ENCODE data around the gene S100B. TPM values are rescaled to one million over a fixed set of nuclear protein-coding genes. Genes with fewer than 3 reads are reported as not detected.
"Not testable (repeated sequence)": the region's sequence is repeated elsewhere in the genome, so short reads cannot be mapped to it uniquely, and the experiment has no call there.

Gene S100B
- total RNA-seq, 1 experiment from 2014 or later, result not detected

- in situ Hi-C loops (cut with HindIII; ENCODE audit: low sequenced_read_pairs), result no loop called here
- DNase-seq (ENCODE audit: low spot score), result no peak
Observed at GRCh38 chr21:46633566-46633965, 28.7 kb upstream of the S100B start.

GRCh38 chr21:46630915-46631314 lies 26.0 kb upstream of the S100B start:
- in situ Hi-C loops (cut with HindIII; ENCODE audit: low sequenced_read_pairs); DNase-seq (ENCODE audit: low spot score): not testable (repeated sequence)

DNA sequence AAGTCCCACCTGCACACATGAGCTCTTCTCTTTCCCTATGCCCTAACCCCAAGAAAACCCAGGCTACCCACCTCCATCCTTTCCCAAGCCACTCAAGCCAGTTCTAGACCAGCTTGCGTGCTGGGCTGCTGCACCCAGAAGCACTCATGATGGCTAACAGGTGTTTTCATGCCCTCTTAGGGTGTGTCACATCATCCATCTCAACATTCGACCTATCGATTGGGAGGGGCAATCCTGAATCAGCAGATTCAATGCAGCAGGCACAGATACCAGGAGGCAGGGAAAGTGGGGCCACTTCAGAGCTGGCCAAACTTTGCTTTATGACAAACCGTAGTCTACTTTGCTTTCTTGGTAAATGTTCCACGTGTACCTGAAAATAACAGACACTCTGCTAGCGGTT lies 24.0 kb upstream of the S100B start:
- no peak for DNase-seq (ENCODE audit: low spot score)
- in situ Hi-C loops (cut with HindIII; ENCODE audit: low sequenced_read_pairs), result no loop called here

- DNase-seq (ENCODE audit: low spot score), result no peak
- in situ Hi-C loops (cut with HindIII; ENCODE audit: low sequenced_read_pairs), result no loop called here
Observed at GRCh38 chr21:46627726-46628125, 22.8 kb upstream of the S100B start.

DNA sequence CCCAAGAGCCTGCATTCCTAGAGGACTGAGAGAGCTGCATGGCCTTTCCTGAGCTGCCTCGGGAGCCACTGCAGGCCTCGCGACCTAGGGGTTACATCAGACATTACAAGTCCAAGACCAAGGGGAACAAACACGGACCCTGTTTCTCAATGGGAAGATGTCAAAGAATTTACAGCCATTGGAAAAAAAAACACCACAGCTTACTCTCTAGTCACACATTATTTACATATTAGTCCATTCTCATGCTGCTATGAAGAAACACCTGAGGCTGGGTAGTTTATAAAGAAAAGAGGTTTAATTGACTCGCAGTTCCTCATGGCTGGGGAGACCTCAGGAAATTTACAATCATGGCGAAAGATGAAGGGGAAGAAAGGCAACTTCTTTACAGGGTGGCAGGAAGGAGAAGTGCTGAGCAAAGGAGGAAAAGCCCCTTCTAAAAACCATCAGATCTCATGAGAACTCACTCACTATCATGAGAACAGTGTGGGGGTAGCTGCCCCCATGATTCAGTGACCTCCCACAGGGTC lies 22.2 kb upstream of the S100B start:
- no peak for DNase-seq (ENCODE audit: low spot score)
- in situ Hi-C loops (cut with HindIII; ENCODE audit: low sequenced_read_pairs), result no loop called here

GRCh38 chr21:46626536-46626935 lies 21.7 kb upstream of the S100B start:
- in situ Hi-C loops (cut with HindIII; ENCODE audit: low sequenced_read_pairs), result no loop called here
- DNase-seq (ENCODE audit: low spot score), result no peak

DNA sequence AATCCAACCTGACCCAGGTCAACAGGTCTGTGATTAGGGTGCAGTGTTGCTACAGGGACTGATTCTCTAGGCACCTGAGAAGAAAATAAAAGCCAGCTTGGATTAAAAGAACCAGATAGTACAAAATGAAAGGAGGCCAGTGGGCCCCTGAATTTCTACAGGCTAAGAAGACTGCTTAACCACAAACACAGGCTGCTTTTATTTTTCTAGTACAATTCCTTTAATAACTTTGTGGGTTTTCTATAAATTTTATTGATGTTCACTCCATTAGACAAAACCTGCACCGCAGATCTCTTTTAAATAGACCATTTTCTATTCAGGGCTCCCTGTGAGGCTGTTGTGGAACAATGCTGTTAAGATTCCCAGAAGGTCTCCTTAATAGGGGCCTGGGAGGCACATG lies 20.9 kb upstream of the S100B start:
- DNase-seq (ENCODE audit: low spot score), result no peak
- in situ Hi-C loops (cut with HindIII; ENCODE audit: low sequenced_read_pairs), result no loop called here

DNA sequence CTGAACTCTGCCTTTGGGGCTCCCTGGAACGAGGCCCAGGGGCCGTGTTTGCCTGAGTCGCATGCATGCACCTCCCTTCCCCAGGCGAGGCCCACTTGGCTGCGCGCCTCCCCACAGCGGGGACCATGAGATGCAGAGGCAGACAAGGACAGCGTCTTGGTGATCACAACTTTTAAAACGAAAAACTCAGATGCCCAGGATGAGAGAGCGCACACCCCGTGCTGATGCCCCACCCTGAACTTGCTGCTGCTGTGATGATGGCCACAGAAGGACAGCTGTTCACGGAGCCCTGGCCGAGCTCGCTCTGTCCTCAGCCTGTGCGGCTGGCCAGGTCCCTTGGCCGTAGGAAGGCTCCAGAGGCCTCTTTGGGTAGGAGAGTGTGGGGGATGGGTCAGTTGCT lies 19.2 kb upstream of the S100B start:
- no peak for DNase-seq (ENCODE audit: low spot score)
- in situ Hi-C loops (cut with HindIII; ENCODE audit: low sequenced_read_pairs), result no loop called here

DNA sequence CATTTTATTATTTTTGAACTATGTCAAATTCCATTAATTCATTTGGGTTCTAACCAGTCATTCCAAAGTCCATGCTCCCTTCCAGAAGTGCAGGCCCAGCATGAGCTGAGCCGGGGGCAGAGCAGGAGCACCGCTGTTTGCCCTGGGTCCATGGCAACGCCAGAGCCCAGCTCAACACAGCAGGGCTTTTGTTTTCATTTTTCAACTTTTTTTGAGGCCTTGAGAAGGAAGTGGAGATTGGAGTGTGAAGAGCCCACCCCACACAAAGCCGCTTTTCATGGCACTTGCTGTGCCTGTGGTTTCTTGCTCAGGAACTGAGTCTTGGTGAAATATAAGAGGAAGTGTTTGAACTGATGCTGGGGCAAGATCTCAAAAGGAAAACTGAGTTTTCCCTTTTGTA lies 17.3 kb upstream of the S100B start:
- peak; percentile 29 for DNase-seq (ENCODE audit: low spot score)
- in situ Hi-C loops (cut with HindIII; ENCODE audit: low sequenced_read_pairs), result no loop called here

- in situ Hi-C loops (cut with HindIII; ENCODE audit: low sequenced_read_pairs), result no loop called here
- DNase-seq (ENCODE audit: low spot score), result no peak
Observed at GRCh38 chr21:46621457-46622182, 16.7 kb upstream of the S100B start.

- in situ Hi-C loops (cut with HindIII; ENCODE audit: low sequenced_read_pairs), result no loop called here
- DNase-seq (ENCODE audit: low spot score), result no peak
Observed at GRCh38 chr21:46620846-46621245, 16.0 kb upstream of the S100B start.

DNA sequence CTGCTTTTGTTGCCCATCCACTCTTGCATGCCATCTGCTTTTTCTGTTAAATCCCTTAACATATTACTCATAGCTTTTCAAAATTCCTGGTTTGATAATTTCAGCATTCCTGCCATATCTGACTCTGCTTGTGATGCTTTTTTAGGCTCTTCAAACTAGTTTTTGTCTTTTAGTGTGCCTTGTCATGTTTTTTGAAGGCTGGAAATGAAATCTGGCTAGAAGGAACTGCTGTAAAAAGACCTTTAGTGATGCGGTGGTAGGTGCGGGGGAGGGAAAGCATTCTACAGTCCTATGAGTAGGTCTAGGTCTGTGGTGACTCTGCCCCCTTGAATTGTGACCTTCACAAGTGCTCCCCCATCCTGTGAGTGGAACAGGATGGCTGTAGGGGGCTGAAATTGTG lies 15.0 kb upstream of the S100B start:
- in situ Hi-C loops (cut with HindIII; ENCODE audit: low sequenced_read_pairs), result no loop called here

GRCh38 chr21:46618738-46619379 lies 14.0 kb upstream of the S100B start:
- no peak for DNase-seq (ENCODE audit: low spot score)
- in situ Hi-C loops (cut with HindIII; ENCODE audit: low sequenced_read_pairs), result no loop called here

More for the DNA sequence above, 15.0 kb upstream of the S100B start:
- no peak for DNase-seq (ENCODE audit: low spot score)

GRCh38 chr21:46617267-46618051 lies 12.6 kb upstream of the S100B start:
- in situ Hi-C loops (cut with HindIII; ENCODE audit: low sequenced_read_pairs), result no loop called here

GRCh38 chr21:46616656-46617055 lies 11.8 kb upstream of the S100B start:
- no peak for DNase-seq (ENCODE audit: low spot score)
- in situ Hi-C loops (cut with HindIII; ENCODE audit: low sequenced_read_pairs), result no loop called here

More at GRCh38 chr21:46617267-46618051, 12.6 kb upstream of the S100B start:
- DNase-seq (ENCODE audit: low spot score), result no peak

GRCh38 chr21:46616050-46616449 lies 11.2 kb upstream of the S100B start:
- in situ Hi-C loops (cut with HindIII; ENCODE audit: low sequenced_read_pairs), result no loop called here
- no peak for DNase-seq (ENCODE audit: low spot score)

DNA sequence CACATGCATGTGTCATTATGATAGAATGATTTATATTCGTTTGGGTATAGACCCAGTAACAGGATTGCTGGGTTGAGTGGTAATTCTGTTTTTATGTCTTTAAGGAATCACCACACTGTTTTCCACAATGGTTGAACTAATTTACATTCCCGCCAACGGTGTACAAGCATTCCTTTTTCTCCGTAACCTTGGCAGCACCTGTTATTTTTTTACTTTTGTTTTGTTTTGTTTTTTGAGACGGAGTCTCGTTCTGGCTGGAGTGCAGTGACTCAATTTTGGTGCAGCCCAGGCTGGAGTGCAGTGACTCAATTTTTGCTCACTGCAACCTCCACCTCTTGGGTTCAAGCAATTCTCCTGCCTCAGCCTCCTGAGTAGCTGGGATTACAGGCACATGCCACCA lies 8.5 kb upstream of the S100B start:
- in situ Hi-C loops (cut with HindIII; ENCODE audit: low sequenced_read_pairs), result no loop called here
- DNase-seq (ENCODE audit: low spot score), result no peak

GRCh38 chr21:46610018-46610701 lies 5.3 kb upstream of the S100B start:
- DNase-seq (ENCODE audit: low spot score), result no peak
- in situ Hi-C loops (cut with HindIII; ENCODE audit: low sequenced_read_pairs), result no loop called here

- in situ Hi-C loops (cut with HindIII; ENCODE audit: low sequenced_read_pairs), result no loop called here
- no peak for DNase-seq (ENCODE audit: low spot score)
Observed at GRCh38 chr21:46608672-46609111, 3.8 kb upstream of the S100B start.

Data from G401 (cell line).